Transverse colon (tissue), 4 donors: Measurements from ENCODE around the gene PIAS1. TPM values are rescaled to one million over a fixed set of nuclear protein-coding genes. Genes with fewer than 3 reads are reported as not detected.
A peak's percentile ranks its signal among the peaks of the same experiment; 100 is the strongest.
"Not testable (repeated sequence)": the region's sequence is repeated elsewhere in the genome, so short reads cannot be mapped to it uniquely, and the experiment has no call there.

ENCODE experiments used
- DNase-seq: peaks from one replicate; pipeline ENCODE4 v3.0.0-alpha.2; 2019
- H3K27ac ChIP-seq, 4 donors: fragments of 200-600 bp; sonication (generic); 2 replicates each; pipeline ENCODE4 v1.5.1; 2016 to 2018; ENCODE audit warnings: inconsistent platforms in 4 of 4
- H3K27me3 ChIP-seq: fragments of 200-600 bp; sonication (generic); 2 replicates; pipeline ENCODE4 v1.5.1; 2017; ENCODE audit warnings: inconsistent platforms
- H3K36me3 ChIP-seq, 4 donors: fragments of 200-600 bp; sonication (generic); 2 replicates each; pipeline ENCODE4 v1.5.1; 2017 to 2019; ENCODE audit warnings: inconsistent platforms in 4 of 4
- H3K4me1 ChIP-seq, 4 donors: fragments of 200-600 bp; sonication (generic); 2 replicates each; pipeline ENCODE4 v1.5.1; 2017 to 2020; ENCODE audit warnings: inconsistent platforms in 4 of 4
- H3K4me3 ChIP-seq, 4 donors: fragments of 200-600 bp; sonication (generic); 1 replicate in 1 of 4; 2 replicates in 3 of 4; pipeline versions ENCODE4 v1.5.1 to v1.6.1; 2017 to 2019; ENCODE audit warnings: inconsistent platforms in 4 of 4
- H3K9me3 ChIP-seq, 2 donors: fragments of 200-600 bp; sonication (generic); 2 replicates each; pipeline ENCODE4 v1.5.1; 2017 to 2019; ENCODE audit warnings: inconsistent platforms in 2 of 2
- CTCF ChIP-seq, 5 experiments: fragments of 200-600 bp in 3 of 5; fragments of 450-650 bp in 2 of 5; sonication (generic) in 3 of 5; IDR thresholded peaks; 1 replicate in 2 of 5; 2 replicates in 3 of 5; pipeline ENCODE4 v1.5.1; 2016 to 2017; ENCODE audit warnings: antibody characterized with exemption in 5 of 5, inconsistent platforms in 3 of 5, mild to moderate bottlenecking in 2 of 5, moderate library complexity in 1 of 5
- EP300 ChIP-seq: sonication (generic); formaldehyde crosslinking; IDR thresholded peaks from one replicate; pipeline ENCODE4 v1.6.1; 2017; ENCODE audit warnings: antibody characterized with exemption, low read depth
- POLR2A ChIP-seq: fragments of 450-650 bp; IDR thresholded peaks from one replicate; pipeline ENCODE4 v1.6.1; 2016; ENCODE audit warnings: antibody characterized with exemption, mild to moderate bottlenecking, moderate library complexity
- POLR2AphosphoS5 ChIP-seq, 3 donors: sonication (generic); formaldehyde crosslinking; IDR thresholded peaks; one replicate each; pipeline ENCODE4 v1.6.1; 2016; ENCODE audit warnings: antibody characterized with exemption in 3 of 3
- whole genome bisulfite sequencing, 2 donors: methylation state at CpG; one replicate each; pipeline ENCODE4 v1.1.5; 2018; ENCODE audit warnings: low coverage in 1 of 2; 5-methylcytosine and 5-hydroxymethylcytosine counted together
- in situ Hi-C, 4 donors: fragments of 200-750 bp; cut with MboI; loops; one replicate each; pipeline versions ENCODE4 v1.15.0 to v1.15.1; 2017; ENCODE audit warnings: low sequenced_read_pairs in 3 of 4, low pct_ligation_motif_present in 1 of 4, low pct_unique_long_range_greater_than_20kb in 1 of 4
- intact Hi-C: fragments of 100-400 bp; cut with DNase I; formaldehyde crosslinking; loops from one replicate; pipeline ENCODE4 v1.15.1; 2023; ENCODE audit warnings: low total_unique reads
- total RNA-seq, 4 donors: library from RNA; depleted of rRNA; stranded (reverse); fragments of >200 nt; gene quantifications; one replicate each; pipeline ENCODE4 v1.1.0, GENCODE V29; 2016

The PIAS1 gene
- total RNA-seq, 4 donors from 2014 or later, result 34.0 to 141 (median 55.4) TPM

- TF ChIP-seq POLR2AphosphoS5 (IDR thresholded peaks at IDR 0.05) (no peak), POLR2A (no peak), CTCF (IDR thresholded peaks at IDR 0.05) (no peak), EP300 (no peak)
- H3K27me3 ChIP-seq, result no peaks in the 10 kb centered on the region
- no peaks in the 10 kb centered on the region for H3K9me3 ChIP-seq
- H3K4me3 ChIP-seq, result no peak overlapping the region
- H3K27ac ChIP-seq, result peak overlapping the region in 3 of 4 donors; percentile 9 to 31 (median 19)
- WGBS, 2 donors, result 57 to 65% methylated on average over 3 of the region's 3 CpGs
- in situ Hi-C loops (loop anchor here in 3 of 4 donors (10.0 to 25.0 kb wide), 3 partner anchors 96 to 296 kb away; partner anchors contain the start of gene PIAS1 (in 1 of the 3)), intact Hi-C loops (no loop called here)
- no peak for DNase-seq
- peaks cover 0 to 27% (median 3%) of the 10 kb centered on the region in 4 donors for H3K36me3 ChIP-seq
- H3K4me1 ChIP-seq, result peaks cover 0 to 3% (median 0%) of the 10 kb centered on the region in 4 donors
Observed at GRCh38 chr15:68158046-68158628, 104.0 kb downstream of the PIAS1 start.

- no peaks in the 10 kb centered on the region for H3K4me1 ChIP-seq
- H3K27me3 ChIP-seq, result no peaks in the 10 kb centered on the region
- H3K4me3 ChIP-seq, result no peak overlapping the region
- DNase-seq, result no peak
- no peak overlapping the region for H3K27ac ChIP-seq
- TF ChIP-seq CTCF (IDR thresholded peaks at IDR 0.05) (no peak), POLR2AphosphoS5 (IDR thresholded peaks at IDR 0.05) (no peak), EP300 (no peak), POLR2A (no peak)
- H3K36me3 ChIP-seq, result peaks cover 0 to 18% (median 3%) of the 10 kb centered on the region in 4 donors
- intact Hi-C loops, result no loop called here
- no peaks in the 10 kb centered on the region for H3K9me3 ChIP-seq
- in situ Hi-C loops, result loop anchor here in 2 of 4 donors (25.0 kb wide), 2 partner anchors 101 to 301 kb away; partner anchors contain the start of gene PIAS1 (in 1 of the 2)
Observed at GRCh38 chr15:68163191-68163590, 109.1 kb downstream of the PIAS1 start.

- TF ChIP-seq CTCF (IDR thresholded peaks at IDR 0.05) (no peak), EP300 (no peak), POLR2A (no peak), POLR2AphosphoS5 (IDR thresholded peaks at IDR 0.05) (no peak)
- in situ Hi-C loops (loop anchor here in 2 of 4 donors (25.0 kb wide), 2 partner anchors 105 to 305 kb away; partner anchors contain the start of gene PIAS1 (in 1 of the 2)), intact Hi-C loops (no loop called here)
- Histone ChIP-seq H3K4me3 (no peak overlapping the region), H3K27ac (no peak overlapping the region), H3K9me3 (no peaks in the 10 kb centered on the region), H3K27me3 (no peaks in the 10 kb centered on the region), H3K36me3 (no peaks in the 10 kb centered on the region), H3K4me1 (no peaks in the 10 kb centered on the region)
- WGBS, 2 donors, result 79 to 95% methylated on average over 4 of the region's 4 CpGs
- no peak for DNase-seq
Observed at GRCh38 chr15:68166847-68167246, 112.7 kb downstream of the PIAS1 start.

- DNase-seq, H3K27me3 ChIP-seq, H3K9me3 ChIP-seq, H3K4me3 ChIP-seq, H3K27ac ChIP-seq, intact Hi-C loops, H3K4me1 ChIP-seq: not testable (repeated sequence)
- peaks cover 0 to 27% (median 9%) of the 10 kb centered on the region in 4 donors for H3K36me3 ChIP-seq
- in situ Hi-C loops, result loop anchor here in 2 of 4 donors (25.0 kb wide), 2 partner anchors 110 to 310 kb away; partner anchors contain the start of gene PIAS1 (in 1 of the 2)
- WGBS, 2 donors, result 94% methylated on average over 2 of the region's 2 CpGs; no CpG with 5 or more reads in 1 of the 2 donors
Observed at GRCh38 chr15:68172037-68172436, 117.9 kb downstream of the PIAS1 start.
